Uterus (tissue), 4 donors: ENCODE data around the gene COL4A6. TPM values are rescaled to one million over a fixed set of nuclear protein-coding genes. Genes with fewer than 3 reads are reported as not detected.
"Not testable (repeated sequence)": the region's sequence is repeated elsewhere in the genome, so short reads cannot be mapped to it uniquely, and the experiment has no call there.

Source experiments
- DNase-seq, 2 donors: peaks; one replicate each; pipeline ENCODE4 v3.0.0-alpha.2; 2019 to 2020
- H3K27ac ChIP-seq, 2 donors: fragments of 200-600 bp; sonication (generic); 1 replicate in 1 of 2; 2 replicates in 1 of 2; pipeline ENCODE4 v1.5.1; 2016 to 2018
- H3K27me3 ChIP-seq, 2 donors: fragments of 200-600 bp; sonication (generic); one replicate each; pipeline ENCODE4 v1.5.1; 2018 to 2019; ENCODE audit warnings: control low read depth in 1 of 2
- H3K36me3 ChIP-seq, 2 donors: fragments of 200-600 bp; sonication (generic); one replicate each; pipeline ENCODE4 v1.5.1; 2019; ENCODE audit warnings: control low read depth in 1 of 2
- H3K4me1 ChIP-seq, 2 donors: fragments of 200-600 bp; sonication (generic); one replicate each; pipeline ENCODE4 v1.5.1; 2018 to 2019; ENCODE audit warnings: control low read depth in 1 of 2
- H3K4me3 ChIP-seq, 2 donors: fragments of 200-600 bp; sonication (generic); 1 replicate in 1 of 2; 2 replicates in 1 of 2; pipeline ENCODE4 v1.5.1; 2018 to 2019; ENCODE audit warnings: mild to moderate bottlenecking in 1 of 2
- H3K9me3 ChIP-seq, 2 donors: fragments of 200-600 bp; sonication (generic); one replicate each; pipeline ENCODE4 v1.5.1; 2019; ENCODE audit warnings: control low read depth in 1 of 2
- POLR2A ChIP-seq, 2 donors: fragments of 450-650 bp; IDR thresholded peaks; one replicate each; pipeline ENCODE4 v1.6.1; 2016; ENCODE audit warnings: antibody characterized with exemption in 2 of 2, mild to moderate bottlenecking in 1 of 2, moderate library complexity in 1 of 2
- intact Hi-C: fragments of 100-400 bp; cut with DNase I; formaldehyde crosslinking; loops from one replicate; pipeline ENCODE4 v1.15.1; 2023; ENCODE audit warnings: low total_unique reads
- total RNA-seq, 4 donors: library from RNA; depleted of rRNA in 3 of 4; stranded (reverse); fragments of >200 nt in 3 of 4; gene quantifications; one replicate each; pipeline versions ENCODE4 v1.1.0 to v1.2.4, GENCODE V29; 2014 to 2023
- TF ChIP-seq, protein P1 (sequence below), 4 experiments: fragments of 200-600 bp in 2 of 4; fragments of 450-650 bp in 2 of 4; sonication (generic) in 2 of 4; IDR thresholded peaks; one replicate each; pipeline ENCODE4 v1.5.1; 2016 to 2019; ENCODE audit warnings: antibody characterized with exemption in 4 of 4, mild to moderate bottlenecking in 2 of 4, moderate library complexity in 1 of 4
- donor health status: DM: yes; HTN: yes; CAD: no.

The COL4A6 gene
- total RNA-seq, 4 donors from 2014 or later: 0.88 to 113 (median 42.9) TPM

GRCh38 chrX:108396188-108396891 is 41.9 kb downstream of the COL4A6 start:
- TF ChIP-seq, protein P1, sequence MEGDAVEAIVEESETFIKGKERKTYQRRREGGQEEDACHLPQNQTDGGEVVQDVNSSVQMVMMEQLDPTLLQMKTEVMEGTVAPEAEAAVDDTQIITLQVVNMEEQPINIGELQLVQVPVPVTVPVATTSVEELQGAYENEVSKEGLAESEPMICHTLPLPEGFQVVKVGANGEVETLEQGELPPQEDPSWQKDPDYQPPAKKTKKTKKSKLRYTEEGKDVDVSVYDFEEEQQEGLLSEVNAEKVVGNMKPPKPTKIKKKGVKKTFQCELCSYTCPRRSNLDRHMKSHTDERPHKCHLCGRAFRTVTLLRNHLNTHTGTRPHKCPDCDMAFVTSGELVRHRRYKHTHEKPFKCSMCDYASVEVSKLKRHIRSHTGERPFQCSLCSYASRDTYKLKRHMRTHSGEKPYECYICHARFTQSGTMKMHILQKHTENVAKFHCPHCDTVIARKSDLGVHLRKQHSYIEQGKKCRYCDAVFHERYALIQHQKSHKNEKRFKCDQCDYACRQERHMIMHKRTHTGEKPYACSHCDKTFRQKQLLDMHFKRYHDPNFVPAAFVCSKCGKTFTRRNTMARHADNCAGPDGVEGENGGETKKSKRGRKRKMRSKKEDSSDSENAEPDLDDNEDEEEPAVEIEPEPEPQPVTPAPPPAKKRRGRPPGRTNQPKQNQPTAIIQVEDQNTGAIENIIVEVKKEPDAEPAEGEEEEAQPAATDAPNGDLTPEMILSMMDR (IDR thresholded peaks at IDR 0.05): no peak
- TF ChIP-seq POLR2A (IDR thresholded peaks at IDR 0.05): no peak
- DNase-seq: no peak
- Histone ChIP-seq H3K9me3 (no peaks in the 10 kb centered on the region), H3K4me3 (no peak overlapping the region), H3K36me3 (no peaks in the 10 kb centered on the region), H3K27me3 (no peaks in the 10 kb centered on the region), H3K27ac (no peak overlapping the region), H3K4me1 (no peaks in the 10 kb centered on the region)
- intact Hi-C loops: no loop called here

GRCh38 chrX:108390976-108391717 is 47.1 kb downstream of the COL4A6 start:
- H3K27me3 ChIP-seq, DNase-seq, H3K9me3 ChIP-seq, H3K36me3 ChIP-seq, H3K4me1 ChIP-seq, intact Hi-C loops, H3K27ac ChIP-seq, H3K4me3 ChIP-seq: not testable (repeated sequence)

DNA sequence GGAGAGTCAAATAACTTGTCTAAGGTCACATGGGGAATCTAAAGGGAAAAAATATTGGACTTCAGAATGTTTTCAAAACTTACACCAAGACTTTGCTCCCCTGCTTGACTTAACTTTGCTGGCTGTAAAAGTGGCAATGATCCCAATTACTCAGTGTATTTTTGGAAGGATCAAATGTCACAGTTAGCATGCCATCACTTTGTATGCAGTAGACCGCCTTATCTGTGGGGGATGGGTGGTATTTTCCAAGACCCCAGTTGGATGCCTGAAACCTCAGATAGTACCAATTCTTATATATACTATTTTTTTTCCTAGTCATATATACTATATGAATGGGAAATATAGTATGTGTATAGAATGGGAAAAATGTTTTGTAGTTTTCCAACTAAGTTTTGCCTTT is 53.4 kb downstream of the COL4A6 start:
- no peaks in the 10 kb centered on the region for H3K36me3 ChIP-seq
- no peak for DNase-seq
- no peaks in the 10 kb centered on the region for H3K27me3 ChIP-seq
- intact Hi-C loops: no loop called here
- no peak overlapping the region for H3K27ac ChIP-seq
- TF ChIP-seq, protein P1 (IDR thresholded peaks at IDR 0.05): no peak
- TF ChIP-seq POLR2A (IDR thresholded peaks at IDR 0.05): no peak
- no peaks in the 10 kb centered on the region for H3K4me1 ChIP-seq
- no peaks in the 10 kb centered on the region for H3K9me3 ChIP-seq
- H3K4me3 ChIP-seq: no peak overlapping the region

GRCh38 chrX:108380222-108380621 is 58.0 kb downstream of the COL4A6 start:
- Histone ChIP-seq H3K27ac (no peak overlapping the region), H3K4me1 (no peaks in the 10 kb centered on the region), H3K27me3 (peaks cover 0 to 7% of the 10 kb centered on the region in 2 donors), H3K4me3 (no peak overlapping the region), H3K36me3 (no peaks in the 10 kb centered on the region), H3K9me3 (no peaks in the 10 kb centered on the region)
- TF ChIP-seq, protein P1 (IDR thresholded peaks at IDR 0.05): no peak
- no peak for TF ChIP-seq POLR2A (IDR thresholded peaks at IDR 0.05)
- no peak for DNase-seq
- intact Hi-C loops: no loop called here

DNA sequence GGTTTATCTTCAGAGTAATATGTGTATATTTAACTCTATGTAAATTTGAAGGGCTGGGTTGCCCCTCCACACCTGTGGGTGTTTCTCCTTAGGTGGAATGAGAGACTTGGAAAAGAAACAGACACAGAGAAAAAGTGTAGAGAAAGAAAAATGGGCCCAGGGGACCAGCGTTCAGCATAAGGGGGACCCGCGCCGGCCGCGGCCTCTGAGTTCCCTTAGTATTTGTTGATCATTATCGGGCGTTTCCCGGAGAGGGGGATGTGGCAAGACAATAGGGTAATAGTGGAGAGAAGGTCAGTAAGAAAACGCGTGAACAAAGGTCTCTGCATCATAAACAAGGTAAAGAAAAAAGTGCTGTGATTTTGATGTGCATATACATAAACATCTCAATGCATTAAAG is 61.4 kb downstream of the COL4A6 start:
- H3K27me3 ChIP-seq, DNase-seq, H3K4me1 ChIP-seq, H3K27ac ChIP-seq, H3K4me3 ChIP-seq, H3K36me3 ChIP-seq, intact Hi-C loops, H3K9me3 ChIP-seq: not testable (repeated sequence)

- H3K27me3 ChIP-seq, DNase-seq, H3K4me1 ChIP-seq, H3K4me3 ChIP-seq, H3K9me3 ChIP-seq, H3K36me3 ChIP-seq, intact Hi-C loops, H3K27ac ChIP-seq: not testable (repeated sequence)
Measured at GRCh38 chrX:108375591-108375990, 62.6 kb downstream of the COL4A6 start.
